OCI-LY7 (cell line): ENCODE data around the gene ATP11A.

Experiments used
- CTCF ChIP-seq: fragments of 200-600 bp; sonication (generic); conservative IDR thresholded peaks from 2 replicates; pipeline ENCODE4 v1.5.1; 2014; ENCODE audit warnings: mild to moderate bottlenecking, antibody characterized with exemption, low read length, moderate library complexity, mixed read lengths
- EZH2phosphoT487 ChIP-seq: fragments of 200-600 bp; sonication (generic); IDR thresholded peaks from 2 replicates; pipeline ENCODE4 v1.6.1; 2018; ENCODE audit warnings: low read depth, borderline replicate concordance, mild to moderate bottlenecking, mixed run types, antibody characterized with exemption, low read length, moderate library complexity, mixed read lengths

- no peak for TF ChIP-seq CTCF
- no peak for TF ChIP-seq EZH2phosphoT487
Observed at GRCh38 chr13:112822851-112823250, 133.0 kb downstream of the ATP11A start.
